Measurements from ENCODE around the gene ZC3H8.

Gene ZC3H8

DNA sequence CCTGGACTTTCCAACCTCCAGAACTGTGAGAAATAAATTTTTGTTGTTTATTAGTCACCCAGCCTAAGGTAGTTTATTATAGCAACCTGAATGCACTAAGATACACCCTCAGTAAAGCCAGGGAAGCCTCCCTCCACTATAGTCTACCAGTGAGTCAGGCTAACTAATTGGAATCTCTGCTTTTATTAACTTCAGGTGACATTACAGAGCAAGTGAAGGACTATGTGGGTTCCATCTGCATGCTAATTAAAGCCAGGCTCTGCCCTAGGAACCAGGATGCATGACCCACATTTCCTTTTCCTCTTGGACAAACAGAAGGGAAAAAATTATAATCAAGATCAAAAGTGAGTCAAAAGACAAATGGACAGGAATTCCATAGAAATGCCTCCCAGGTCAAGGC is 56.1 kb downstream of the ZC3H8 start:
- no peak for DNase-seq (ENCODE audit: low read depth)
- no peak overlapping the region for H3K4me3 ChIP-seq (ENCODE audit: low read depth, low read length)
- TF ChIP-seq, protein P1, sequence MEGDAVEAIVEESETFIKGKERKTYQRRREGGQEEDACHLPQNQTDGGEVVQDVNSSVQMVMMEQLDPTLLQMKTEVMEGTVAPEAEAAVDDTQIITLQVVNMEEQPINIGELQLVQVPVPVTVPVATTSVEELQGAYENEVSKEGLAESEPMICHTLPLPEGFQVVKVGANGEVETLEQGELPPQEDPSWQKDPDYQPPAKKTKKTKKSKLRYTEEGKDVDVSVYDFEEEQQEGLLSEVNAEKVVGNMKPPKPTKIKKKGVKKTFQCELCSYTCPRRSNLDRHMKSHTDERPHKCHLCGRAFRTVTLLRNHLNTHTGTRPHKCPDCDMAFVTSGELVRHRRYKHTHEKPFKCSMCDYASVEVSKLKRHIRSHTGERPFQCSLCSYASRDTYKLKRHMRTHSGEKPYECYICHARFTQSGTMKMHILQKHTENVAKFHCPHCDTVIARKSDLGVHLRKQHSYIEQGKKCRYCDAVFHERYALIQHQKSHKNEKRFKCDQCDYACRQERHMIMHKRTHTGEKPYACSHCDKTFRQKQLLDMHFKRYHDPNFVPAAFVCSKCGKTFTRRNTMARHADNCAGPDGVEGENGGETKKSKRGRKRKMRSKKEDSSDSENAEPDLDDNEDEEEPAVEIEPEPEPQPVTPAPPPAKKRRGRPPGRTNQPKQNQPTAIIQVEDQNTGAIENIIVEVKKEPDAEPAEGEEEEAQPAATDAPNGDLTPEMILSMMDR (IDR thresholded peaks at IDR 0.05; ENCODE audit: insufficient read depth, low read depth, low read length, missing control alignments): no peak

DNA sequence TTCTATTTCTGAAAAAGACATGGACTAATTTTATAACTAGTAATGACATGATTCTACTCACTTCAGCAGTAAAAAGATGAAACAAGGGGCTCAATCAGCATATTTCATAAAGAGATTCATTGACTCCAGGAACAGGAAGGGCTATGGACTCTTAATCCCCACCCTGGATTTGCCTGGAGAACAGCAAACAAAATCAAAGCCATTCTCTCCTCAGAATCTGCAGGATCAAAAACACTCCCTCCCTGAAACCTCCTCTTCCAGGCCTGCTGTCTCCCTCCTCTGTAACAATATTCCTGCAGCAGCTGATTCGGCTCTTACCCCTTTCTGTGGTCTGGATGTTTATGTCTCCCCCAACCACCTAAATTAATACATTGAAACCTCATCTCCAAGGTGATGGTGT is 57.0 kb downstream of the ZC3H8 start:
- no peak for DNase-seq (ENCODE audit: low read depth)
- no peak overlapping the region for H3K4me3 ChIP-seq (ENCODE audit: low read depth, low read length)
- TF ChIP-seq, protein P1 (IDR thresholded peaks at IDR 0.05; ENCODE audit: insufficient read depth, low read depth, low read length, missing control alignments): no peak

DNA sequence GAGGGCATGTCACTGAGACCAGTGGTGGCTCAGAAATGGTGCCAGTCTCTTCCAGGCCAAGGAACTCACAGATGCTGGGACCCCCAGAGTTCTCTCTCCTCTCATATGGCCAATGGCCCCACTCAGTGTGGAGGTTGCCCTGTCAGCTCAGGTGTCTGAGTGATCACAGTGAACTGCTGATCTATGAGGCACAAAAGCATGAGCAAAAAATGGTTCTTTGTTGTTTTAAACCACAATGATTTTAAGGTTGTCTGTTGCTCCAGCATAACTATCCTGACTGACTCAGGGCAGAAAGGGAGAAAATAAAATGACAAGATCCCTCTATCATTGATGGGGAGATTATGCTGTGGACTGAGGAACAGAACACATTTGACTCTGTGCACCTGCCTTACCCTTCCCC is 58.9 kb downstream of the ZC3H8 start:
- DNase-seq (ENCODE audit: low read depth): no peak
- TF ChIP-seq, protein P1 (IDR thresholded peaks at IDR 0.05; ENCODE audit: insufficient read depth, low read depth, low read length, missing control alignments): no peak
- H3K4me3 ChIP-seq (ENCODE audit: low read depth, low read length): no peak overlapping the region

DNA sequence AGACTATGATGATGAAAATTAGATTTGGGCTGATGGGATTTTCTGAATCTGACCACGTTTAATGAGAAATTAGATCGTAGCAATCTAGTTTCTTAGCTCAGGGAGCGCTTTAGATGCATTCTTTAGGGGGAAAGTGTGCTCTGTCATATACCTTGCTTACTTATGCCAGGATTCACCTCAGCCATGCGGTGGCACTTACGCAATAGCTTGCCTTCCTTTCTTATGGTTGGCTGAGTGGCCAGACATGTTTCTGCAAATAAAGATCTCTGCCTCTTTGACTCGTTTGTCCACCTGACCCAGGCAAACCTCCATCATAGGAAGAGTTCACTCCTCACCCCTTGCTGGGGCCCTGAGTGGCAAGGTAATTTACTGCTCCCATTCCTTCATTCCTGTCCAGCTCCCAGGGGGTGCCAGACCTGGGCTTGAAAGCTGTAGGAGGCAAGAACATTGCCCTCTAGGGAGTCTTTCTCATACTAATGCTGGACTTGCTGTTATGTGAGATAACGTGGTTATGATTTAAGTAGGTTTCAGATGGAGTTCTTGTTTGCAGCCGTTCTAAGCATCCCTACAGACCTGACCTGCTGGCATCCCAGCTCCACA is 59.6 kb downstream of the ZC3H8 start:
- TF ChIP-seq, protein P1 (IDR thresholded peaks at IDR 0.05; ENCODE audit: insufficient read depth, low read depth, low read length, missing control alignments): no peak
- H3K4me3 ChIP-seq (ENCODE audit: low read depth, low read length): no peak overlapping the region
- no peak for DNase-seq (ENCODE audit: low read depth)

DNA sequence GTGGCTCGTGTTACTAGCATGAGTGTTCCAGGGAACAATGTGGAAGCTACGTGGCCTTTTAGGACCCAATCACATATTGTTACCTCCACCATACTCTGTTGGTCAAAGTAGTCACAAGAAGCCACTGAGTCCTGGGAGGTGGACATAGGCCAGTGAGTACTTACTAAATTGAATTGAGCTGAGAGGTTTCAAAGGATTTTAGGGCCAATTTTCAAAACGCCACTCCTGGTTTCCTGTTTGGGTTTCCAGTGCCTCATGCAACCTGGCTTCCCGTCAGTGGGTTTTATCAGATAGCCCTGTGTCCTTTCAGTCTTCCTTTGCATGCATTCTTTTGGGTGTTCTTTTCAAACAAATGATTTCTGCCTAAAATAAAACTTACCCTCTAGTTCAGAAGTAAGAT is 60.4 kb downstream of the ZC3H8 start:
- TF ChIP-seq, protein P1 (IDR thresholded peaks at IDR 0.05; ENCODE audit: insufficient read depth, low read depth, low read length, missing control alignments): no peak
- no peak overlapping the region for H3K4me3 ChIP-seq (ENCODE audit: low read depth, low read length)
- no peak for DNase-seq (ENCODE audit: low read depth)

DNA sequence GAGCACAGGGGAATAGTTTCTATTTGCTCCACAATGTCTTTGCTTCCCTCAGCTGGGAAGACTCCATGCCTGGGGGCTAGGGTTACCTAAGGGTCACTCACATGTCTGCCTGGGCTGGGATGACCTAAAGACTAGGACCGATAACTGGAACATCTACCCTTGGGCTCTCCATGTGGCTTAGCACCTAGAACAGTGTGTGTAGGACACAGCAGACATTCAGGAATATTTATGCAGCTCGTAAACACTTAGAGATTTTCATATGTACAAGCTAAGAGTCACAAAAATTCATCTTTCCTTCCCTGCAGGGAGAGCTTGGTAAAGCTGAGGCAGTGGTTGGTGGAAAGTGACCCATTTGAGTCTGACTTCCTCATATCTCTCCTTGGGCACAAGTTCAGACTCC is 60.8 kb downstream of the ZC3H8 start:
- DNase-seq (ENCODE audit: low read depth): no peak

More for the DNA sequence above, 60.8 kb downstream of the ZC3H8 start:
- TF ChIP-seq, protein P1 (IDR thresholded peaks at IDR 0.05; ENCODE audit: insufficient read depth, low read depth, low read length, missing control alignments): no peak
- no peak overlapping the region for H3K4me3 ChIP-seq (ENCODE audit: low read depth, low read length)

All from GM12865 (cell line).